Activated CD4-positive, alpha-beta memory T cell treated with anti-CD3 and anti-CD28 coated beads for 36 hours (primary cell): ENCODE results near the gene STXBP3. TPM values are rescaled to one million over a fixed set of nuclear protein-coding genes. Genes with fewer than 3 reads are reported as not detected.

ENCODE experiments used
- CTCF ChIA-PET: fragments of 350-600 bp; sonication (Branson Sonifier 250); formaldehyde crosslinking; loops from one replicate; lab custom pipeline; 2021; ENCODE audit warnings: antibody characterized with exemption, inconsistent platforms; lab: Charles Lee
- POLR2A ChIA-PET: fragments of 350-600 bp; sonication (Branson Sonifier 250); formaldehyde crosslinking; loops from one replicate; lab custom pipeline; 2021; ENCODE audit warnings: antibody characterized with exemption; lab: Charles Lee
- DNase-seq: peaks from one replicate; pipeline ENCODE4 v3.0.0-alpha.2; 2020
- H3K27ac Mint-ChIP-seq: one replicate; pipeline ENCODE4 v1.8.0; 2021; ENCODE audit warnings: mixed read lengths
- H3K27me3 Mint-ChIP-seq: one replicate; pipeline ENCODE4 v1.8.0; 2021; ENCODE audit warnings: mixed read lengths
- H3K36me3 Mint-ChIP-seq: one replicate; pipeline ENCODE4 v1.8.0; 2021; ENCODE audit warnings: mixed read lengths
- H3K4me1 Mint-ChIP-seq: one replicate; pipeline ENCODE4 v1.8.0; 2021; ENCODE audit warnings: low read depth, mixed read lengths
- H3K4me3 Mint-ChIP-seq: one replicate; pipeline ENCODE4 v1.8.0; 2021; ENCODE audit warnings: mild to moderate bottlenecking, mixed read lengths
- H3K9me3 Mint-ChIP-seq: one replicate; pipeline ENCODE4 v1.8.0; 2021; ENCODE audit warnings: mixed read lengths
- intact Hi-C: fragments of 100-400 bp; cut with micrococcal nuclease; formaldehyde crosslinking; loops from one replicate; pipeline ENCODE4 v1.15.1; 2023
- total RNA-seq, 2 experiments: library from RNA; stranded (reverse); gene quantifications; one replicate each; pipeline ENCODE4 v1.2.3, GENCODE V29; 2021

Gene STXBP3
- total RNA-seq, 2 experiments from 2014 or later: 40.8 to 46.8 TPM

DNA sequence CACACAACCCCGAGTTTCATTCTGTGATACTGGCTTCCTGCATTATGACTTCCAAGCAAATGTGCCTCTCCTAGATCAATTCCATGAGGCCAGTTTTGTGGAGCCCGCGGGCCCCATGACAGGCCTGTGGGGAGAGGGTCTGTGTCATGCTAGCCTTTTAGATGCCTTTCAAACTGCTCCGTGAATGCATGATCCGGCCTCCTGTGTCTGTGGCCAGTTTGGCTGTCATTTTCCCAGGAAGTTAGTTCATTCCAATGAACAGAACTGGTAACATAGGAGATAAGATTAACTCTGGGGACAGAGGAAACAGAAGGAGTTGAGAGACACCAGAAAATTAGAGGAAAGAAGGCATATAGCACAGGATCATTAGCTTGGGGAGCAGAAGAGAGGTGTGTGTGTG lies 30.5 kb upstream of the STXBP3 start:
- no peaks in the 10 kb centered on the region for H3K36me3 Mint-ChIP-seq

DNA sequence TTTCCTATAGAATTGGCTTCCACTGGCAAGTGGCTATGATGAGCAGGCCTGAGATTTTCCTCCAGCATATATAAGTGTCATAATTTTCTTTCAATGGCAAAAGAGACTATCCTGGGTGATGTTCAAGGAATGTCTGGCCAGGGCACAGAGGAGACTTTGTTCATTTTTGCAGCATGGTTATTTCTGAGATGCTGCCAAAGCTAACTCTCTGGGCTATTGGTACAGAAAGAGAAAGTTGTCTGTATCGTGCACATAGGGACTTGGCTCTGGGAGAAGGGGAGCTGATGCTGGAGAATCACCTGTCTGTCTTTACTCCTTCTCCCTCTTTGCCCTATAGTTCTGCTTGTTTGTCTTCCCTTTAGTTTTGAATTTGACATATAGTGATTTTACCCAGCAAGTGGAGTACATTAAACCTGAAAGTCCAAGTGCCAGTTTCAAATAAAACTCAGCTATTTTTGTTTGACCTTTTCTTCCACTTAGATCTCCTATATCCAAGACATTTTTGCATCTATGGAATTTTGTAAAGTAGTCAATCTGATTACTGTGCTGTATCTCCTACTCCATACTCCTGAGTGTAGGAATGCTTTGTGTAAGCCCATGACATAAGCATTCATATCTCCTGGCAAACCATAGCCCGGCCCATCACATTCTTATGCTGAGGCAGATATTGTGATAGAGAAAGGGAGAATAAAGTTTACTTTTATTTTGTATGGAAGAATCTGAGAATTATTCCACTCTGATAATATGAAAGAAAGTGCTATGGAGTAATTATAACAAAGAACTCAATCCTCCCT lies 29.8 kb upstream of the STXBP3 start:
- ChIA-PET POLR2A (interaction anchor here (0.6 kb wide), 1 partner anchor 276 kb away, joined by 3 read pairs; no protein-coding TSS in a partner anchor), CTCF (no interaction called here)
- DNase-seq: no peak
- intact Hi-C loops: no loop called here
- Mint-ChIP-seq H3K4me3 (no peak overlapping the region), H3K4me1 (no peaks in the 10 kb centered on the region), H3K9me3 (no peaks in the 10 kb centered on the region), H3K27me3 (peaks cover 4% of the 10 kb centered on the region), H3K27ac (no peak overlapping the region), H3K36me3 (no peaks in the 10 kb centered on the region)

More for the DNA sequence above, 30.5 kb upstream of the STXBP3 start:
- intact Hi-C loops: no loop called here
- H3K27ac Mint-ChIP-seq: no peak overlapping the region
- H3K9me3 Mint-ChIP-seq: no peaks in the 10 kb centered on the region
- CTCF ChIA-PET: no interaction called here
- no peak overlapping the region for H3K4me3 Mint-ChIP-seq
- H3K27me3 Mint-ChIP-seq: peaks cover 4% of the 10 kb centered on the region
- POLR2A ChIA-PET: no interaction called here
- H3K4me1 Mint-ChIP-seq: no peaks in the 10 kb centered on the region
- no peak for DNase-seq

DNA sequence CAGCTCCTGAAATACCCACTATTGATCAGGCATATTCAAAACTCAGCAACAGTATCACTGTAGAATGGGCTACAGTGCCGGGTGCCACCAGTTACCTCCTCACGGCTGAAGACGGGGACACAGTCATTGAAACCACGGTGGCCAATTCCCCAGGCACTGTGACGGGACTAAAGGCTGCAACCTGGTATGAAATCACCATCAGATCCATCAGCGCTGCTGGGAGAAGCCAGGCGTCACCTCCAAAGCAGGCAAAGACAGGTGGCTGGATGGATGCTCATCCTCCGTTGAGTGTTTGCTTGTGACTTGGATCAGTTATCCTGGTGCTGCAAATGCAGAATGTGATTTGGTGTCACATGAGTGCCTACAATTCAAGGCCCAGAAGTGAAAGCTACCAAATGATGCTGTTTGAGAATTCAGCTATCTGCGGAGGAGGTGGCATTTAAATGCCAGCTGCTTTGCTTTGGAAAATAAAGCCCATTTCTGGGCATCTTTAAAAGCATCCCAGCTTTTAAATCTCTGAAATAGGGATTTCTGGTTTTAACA lies 28.6 kb upstream of the STXBP3 start:
- CTCF ChIA-PET: interaction anchor here (0.7 kb wide), 1 partner anchor 12 kb away, joined by 3 read pairs; no protein-coding TSS in a partner anchor
- POLR2A ChIA-PET: no interaction called here
- no peak for DNase-seq
- intact Hi-C loops: no loop called here
- Mint-ChIP-seq H3K36me3 (no peaks in the 10 kb centered on the region), H3K9me3 (no peaks in the 10 kb centered on the region), H3K4me1 (no peaks in the 10 kb centered on the region), H3K27ac (no peak overlapping the region), H3K27me3 (peaks cover 4% of the 10 kb centered on the region), H3K4me3 (no peak overlapping the region)

DNA sequence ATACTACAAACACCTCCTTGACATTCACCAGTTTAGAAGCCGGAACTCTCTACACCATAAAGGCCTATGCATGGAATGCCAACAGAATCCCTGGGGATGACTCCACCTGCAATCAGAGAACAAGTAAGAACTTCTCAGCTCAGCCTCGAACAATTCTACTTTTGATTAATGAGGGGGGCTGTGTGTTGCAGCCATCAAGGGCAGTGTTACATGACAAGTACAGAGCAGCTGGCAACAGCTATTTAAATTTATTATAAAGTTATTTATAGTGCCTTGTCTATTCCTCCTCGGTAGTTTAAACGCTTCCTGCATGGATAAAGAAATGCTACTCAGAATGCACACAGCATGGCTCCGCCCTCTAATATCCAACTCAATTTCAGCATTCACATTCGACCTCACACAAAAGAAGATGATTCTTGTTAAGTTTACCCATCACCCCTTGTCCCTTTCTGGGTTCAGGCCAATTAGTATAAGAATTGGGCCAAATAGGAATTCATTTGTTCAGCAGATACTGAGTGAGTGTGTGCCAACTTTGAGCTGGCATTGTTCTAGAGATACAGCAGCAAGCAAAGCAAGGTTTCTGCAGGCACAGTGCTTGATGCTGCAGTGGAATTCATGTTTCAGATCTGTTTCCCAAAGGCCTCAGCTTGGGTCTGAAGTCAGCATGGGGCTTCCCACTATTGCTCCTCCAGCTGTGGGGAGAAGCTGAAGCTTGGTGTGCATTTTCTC lies 27.4 kb upstream of the STXBP3 start:
- intact Hi-C loops: no loop called here
- H3K27me3 Mint-ChIP-seq: no peaks in the 10 kb centered on the region
- CTCF ChIA-PET: interaction anchor here (0.9 kb wide), 1 partner anchor 11 kb away, joined by 3 read pairs; no protein-coding TSS in a partner anchor
- no peaks in the 10 kb centered on the region for H3K4me1 Mint-ChIP-seq
- no peaks in the 10 kb centered on the region for H3K9me3 Mint-ChIP-seq
- H3K36me3 Mint-ChIP-seq: no peaks in the 10 kb centered on the region
- H3K4me3 Mint-ChIP-seq: no peak overlapping the region
- no peak for DNase-seq
- POLR2A ChIA-PET: no interaction called here
- no peak overlapping the region for H3K27ac Mint-ChIP-seq

DNA sequence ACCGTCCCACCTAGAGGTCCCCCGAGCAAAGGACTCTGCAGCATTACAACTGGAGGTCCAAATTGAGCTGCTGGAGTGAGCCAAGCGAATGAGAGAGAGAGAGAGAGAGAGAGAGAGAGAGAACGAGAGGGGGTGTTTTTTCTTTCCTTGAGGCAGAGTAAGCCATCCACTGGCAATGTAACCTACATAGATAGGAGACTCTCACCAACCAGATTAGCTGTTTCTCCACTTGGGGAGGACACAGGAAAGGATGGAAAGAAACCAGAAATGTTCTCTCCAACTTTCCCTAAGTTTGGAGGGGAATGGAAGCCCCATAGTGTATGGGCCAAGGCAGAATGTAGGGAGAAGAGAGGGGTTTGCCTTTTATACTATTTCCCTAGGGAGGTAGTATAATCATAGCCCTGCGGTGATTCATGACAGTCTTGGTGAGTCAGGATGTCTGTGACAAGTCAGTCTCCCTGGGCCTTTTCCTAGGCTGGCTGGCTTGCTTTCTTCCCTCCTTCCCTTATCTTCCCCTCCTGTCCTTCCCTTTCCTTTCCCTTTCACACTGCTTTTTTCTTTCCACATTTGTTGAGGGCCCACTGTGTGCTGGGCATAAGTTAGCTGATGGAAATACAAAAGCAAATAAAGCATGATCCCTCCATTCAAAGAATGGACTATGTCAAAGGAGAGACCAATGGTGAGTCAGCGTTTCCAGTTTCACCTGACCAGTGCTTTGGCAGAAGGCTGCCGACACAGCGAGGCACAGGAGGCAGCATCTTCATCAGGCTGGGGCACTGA lies 26.6 kb upstream of the STXBP3 start:
- Mint-ChIP-seq H3K27ac (no peak overlapping the region), H3K9me3 (no peaks in the 10 kb centered on the region), H3K36me3 (no peaks in the 10 kb centered on the region), H3K27me3 (no peaks in the 10 kb centered on the region), H3K4me1 (no peaks in the 10 kb centered on the region), H3K4me3 (no peak overlapping the region)
- intact Hi-C loops: no loop called here
- DNase-seq: no peak
- CTCF ChIA-PET: interaction anchor here (0.9 kb wide), 1 partner anchor 12 kb away, joined by 3 read pairs; no protein-coding TSS in a partner anchor
- POLR2A ChIA-PET: no interaction called here

DNA sequence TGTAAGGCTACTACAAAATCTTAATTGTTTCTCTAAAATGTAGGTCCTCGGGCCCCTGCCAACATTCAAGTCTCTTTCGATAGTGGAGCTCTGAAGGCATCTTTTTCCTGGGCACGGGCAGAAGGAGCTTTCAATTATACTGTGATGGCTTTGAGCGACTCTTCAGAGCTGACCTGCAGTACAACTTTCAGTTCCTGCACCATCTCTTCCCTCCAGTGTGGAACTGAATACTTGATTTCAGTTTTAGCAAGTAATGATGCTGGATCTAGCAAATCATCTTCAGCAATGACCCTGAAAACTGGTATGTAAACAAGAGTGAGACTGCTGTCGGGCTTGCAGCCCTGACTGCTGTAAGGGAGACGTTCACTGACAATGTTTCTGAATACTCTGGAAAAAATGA lies 24.2 kb upstream of the STXBP3 start:
- no peaks in the 10 kb centered on the region for H3K27me3 Mint-ChIP-seq
- H3K4me1 Mint-ChIP-seq: no peaks in the 10 kb centered on the region
- no peak overlapping the region for H3K27ac Mint-ChIP-seq
- no peaks in the 10 kb centered on the region for H3K9me3 Mint-ChIP-seq
- DNase-seq: no peak
- ChIA-PET CTCF (no interaction called here), POLR2A (no interaction called here)
- H3K4me3 Mint-ChIP-seq: no peak overlapping the region
- intact Hi-C loops: no loop called here
- H3K36me3 Mint-ChIP-seq: no peaks in the 10 kb centered on the region

DNA sequence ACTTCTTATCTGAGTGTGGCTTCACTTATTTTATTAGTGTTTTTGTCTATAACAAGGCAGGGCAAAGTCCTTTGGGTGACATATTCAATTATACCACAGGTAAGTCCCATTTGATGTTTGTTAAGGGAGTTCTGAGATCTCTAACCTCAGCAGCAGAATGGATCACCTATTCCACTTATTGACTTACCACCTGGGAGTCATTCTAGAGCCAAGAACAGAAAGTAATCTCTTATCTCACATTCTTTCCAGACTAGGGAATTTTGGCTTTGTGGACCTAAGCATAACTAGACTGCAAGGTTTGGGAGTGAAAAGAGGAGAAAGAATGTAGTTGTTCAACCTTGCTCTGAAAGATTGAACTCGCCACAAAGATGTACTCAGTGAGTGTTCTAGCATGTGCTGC lies 20.6 kb upstream of the STXBP3 start:
- H3K9me3 Mint-ChIP-seq: no peaks in the 10 kb centered on the region
- POLR2A ChIA-PET: no interaction called here
- DNase-seq: no peak
- peaks cover 6% of the 10 kb centered on the region for H3K27me3 Mint-ChIP-seq
- CTCF ChIA-PET: no interaction called here
- intact Hi-C loops: no loop called here
- no peaks in the 10 kb centered on the region for H3K4me1 Mint-ChIP-seq
- H3K27ac Mint-ChIP-seq: no peak overlapping the region
- no peak overlapping the region for H3K4me3 Mint-ChIP-seq
- no peaks in the 10 kb centered on the region for H3K36me3 Mint-ChIP-seq

DNA sequence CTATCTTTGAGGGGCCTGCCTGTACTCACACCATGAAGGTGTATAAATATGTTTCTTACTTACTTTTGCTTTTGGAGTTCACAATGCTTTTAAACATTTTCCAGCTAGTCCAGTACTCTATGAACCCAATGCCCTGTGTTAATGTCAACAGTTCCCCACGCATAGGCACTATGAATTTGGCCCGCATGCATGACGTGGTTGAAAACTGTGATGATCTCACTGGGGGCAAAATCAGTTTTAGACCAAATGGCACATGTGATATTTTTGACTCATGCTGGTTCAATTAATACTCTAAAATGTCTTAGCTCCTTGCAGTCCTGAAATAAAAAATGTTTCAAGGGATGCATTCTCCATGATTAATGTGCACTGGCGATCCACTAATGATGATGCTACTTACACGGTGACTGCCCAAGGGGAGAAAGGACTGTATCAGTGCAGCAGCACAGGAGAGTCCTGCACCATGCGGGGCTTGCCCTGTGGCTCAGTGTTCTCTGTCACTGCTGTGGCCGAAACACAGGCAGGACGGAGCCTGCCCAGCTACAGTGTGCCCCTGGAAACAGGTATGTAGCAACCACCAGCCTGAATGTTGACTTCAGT lies 18.0 kb upstream of the STXBP3 start:
- DNase-seq: no peak
- no peak overlapping the region for H3K27ac Mint-ChIP-seq
- POLR2A ChIA-PET: no interaction called here

DNA sequence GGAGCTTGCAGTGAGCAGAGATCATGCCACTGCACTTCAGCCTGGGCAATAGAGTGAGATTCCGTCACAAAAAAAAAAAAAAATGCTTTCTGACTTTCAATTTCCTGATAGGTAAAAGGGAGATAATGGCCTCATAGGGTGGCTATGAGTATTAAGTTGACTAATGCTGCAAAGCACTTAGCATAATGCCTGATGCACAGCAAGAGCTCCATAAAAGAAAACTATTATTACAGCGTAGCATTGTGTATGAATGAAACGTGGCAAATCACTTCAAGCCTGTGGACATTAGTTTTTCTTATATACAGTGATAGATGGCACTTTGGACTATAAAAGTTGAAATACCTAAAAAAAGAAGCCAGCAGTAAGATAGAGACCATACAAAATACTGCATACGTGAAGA lies 17.0 kb upstream of the STXBP3 start:
- ChIA-PET CTCF (no interaction called here), POLR2A (interaction anchor here (0.6 kb wide), 2 partner anchors 23 to 264 kb away, joined by 4 read pairs; no protein-coding TSS in a partner anchor)
- no peak overlapping the region for H3K4me3 Mint-ChIP-seq
- no peak overlapping the region for H3K27ac Mint-ChIP-seq
- H3K27me3 Mint-ChIP-seq: peaks cover 6% of the 10 kb centered on the region
- no peaks in the 10 kb centered on the region for H3K36me3 Mint-ChIP-seq
- H3K4me1 Mint-ChIP-seq: no peaks in the 10 kb centered on the region
- intact Hi-C loops: no loop called here
- DNase-seq: no peak
- H3K9me3 Mint-ChIP-seq: no peaks in the 10 kb centered on the region

More for the DNA sequence above, 18.0 kb upstream of the STXBP3 start:
- H3K4me3 Mint-ChIP-seq: no peak overlapping the region
- H3K9me3 Mint-ChIP-seq: no peaks in the 10 kb centered on the region
- no peaks in the 10 kb centered on the region for H3K4me1 Mint-ChIP-seq
- intact Hi-C loops: no loop called here
- no peaks in the 10 kb centered on the region for H3K36me3 Mint-ChIP-seq
- peaks cover 6% of the 10 kb centered on the region for H3K27me3 Mint-ChIP-seq
- CTCF ChIA-PET: no interaction called here

DNA sequence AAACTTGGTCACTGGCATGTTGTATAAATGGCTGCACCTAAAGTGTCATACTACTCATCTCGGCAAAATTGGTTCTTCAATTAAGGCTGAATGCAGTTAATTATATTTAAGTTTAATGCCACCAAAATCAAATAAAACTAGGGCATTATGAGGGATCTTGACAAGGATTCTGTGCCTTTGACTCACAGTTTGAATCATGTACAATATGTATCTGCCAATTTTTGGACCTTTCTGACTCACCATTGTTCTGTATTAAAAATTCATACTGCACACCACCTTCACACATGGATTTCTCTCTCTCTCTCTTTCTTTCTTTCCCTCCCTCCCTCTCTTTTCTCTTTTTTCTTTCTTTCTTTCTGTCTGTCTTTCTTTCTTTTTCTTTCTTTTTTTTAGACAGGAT lies 14.1 kb upstream of the STXBP3 start:
- no peak for DNase-seq
- ChIA-PET CTCF (no interaction called here), POLR2A (no interaction called here)
- intact Hi-C loops: no loop called here
- peaks cover 6% of the 10 kb centered on the region for H3K27me3 Mint-ChIP-seq
- no peak overlapping the region for H3K27ac Mint-ChIP-seq
- H3K4me3 Mint-ChIP-seq: no peak overlapping the region
- H3K4me1 Mint-ChIP-seq: no peaks in the 10 kb centered on the region
- no peaks in the 10 kb centered on the region for H3K9me3 Mint-ChIP-seq
- H3K36me3 Mint-ChIP-seq: no peaks in the 10 kb centered on the region

DNA sequence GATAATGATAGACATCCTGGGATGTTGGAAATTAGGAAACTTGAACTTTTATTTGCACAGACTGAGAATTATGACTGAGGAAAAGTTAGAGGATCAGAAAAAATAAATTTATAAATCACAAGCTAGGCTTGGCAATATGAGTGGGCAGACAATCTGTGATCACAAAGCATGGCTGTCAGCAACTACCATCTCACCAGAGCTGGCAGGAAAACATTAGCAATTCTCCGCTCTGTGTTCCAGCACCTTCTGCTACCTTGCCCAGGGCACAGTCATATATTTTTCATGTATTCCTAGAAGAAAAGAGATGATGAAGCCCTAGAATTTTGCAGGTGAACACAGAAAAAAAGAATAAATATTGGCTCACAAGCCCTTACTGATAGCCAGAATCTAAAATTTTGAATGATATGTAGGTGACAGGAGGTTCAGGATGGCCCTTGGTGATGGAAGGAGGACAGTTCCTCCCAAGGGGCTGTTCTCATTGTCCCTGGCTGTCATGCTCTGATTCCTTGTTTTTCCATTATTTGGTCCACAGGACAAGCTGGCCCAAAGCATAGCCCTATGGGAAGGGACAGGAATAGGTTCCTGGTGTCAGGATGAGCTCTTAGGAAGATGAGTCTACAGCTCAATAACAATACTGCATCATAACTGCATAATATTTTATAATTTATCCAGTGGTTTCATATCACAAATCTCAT lies 12.2 kb upstream of the STXBP3 start:
- Mint-ChIP-seq H3K4me3 (no peak overlapping the region), H3K27me3 (peaks cover 3% of the 10 kb centered on the region), H3K27ac (no peak overlapping the region), H3K36me3 (no peaks in the 10 kb centered on the region), H3K9me3 (no peaks in the 10 kb centered on the region), H3K4me1 (no peaks in the 10 kb centered on the region)
- DNase-seq: no peak
- ChIA-PET POLR2A (no interaction called here), CTCF (interaction anchor here (1.2 kb wide), 1 partner anchor 11 kb away, joined by 3 read pairs; no protein-coding TSS in a partner anchor)
- intact Hi-C loops: no loop called here
